Skeletal muscle tissue (tissue), 4 donors: ENCODE data around the gene C6orf47. TPM values are rescaled to one million over a fixed set of nuclear protein-coding genes. Genes with fewer than 3 reads are reported as not detected.

Experiments used
- H3K27ac ChIP-seq: one replicate; pipeline ENCODE4 v1.7.0; 2013; ENCODE audit warnings: mild to moderate bottlenecking, low read depth, low read length, inconsistent platforms
- H3K27me3 ChIP-seq, 3 donors: one replicate each; pipeline ENCODE4 v1.7.0; 2013; ENCODE audit warnings: low read length in 3 of 3; ENCODE audit not compliant: control insufficient read depth in 3 of 3, insufficient read depth in 3 of 3
- H3K36me3 ChIP-seq, 3 donors: one replicate each; pipeline ENCODE4 v1.7.0; 2013; ENCODE audit warnings: low read length in 3 of 3; ENCODE audit not compliant: control insufficient read depth in 3 of 3, insufficient read depth in 3 of 3
- H3K4me1 ChIP-seq, 3 donors: one replicate each; pipeline ENCODE4 v1.7.0; 2013; ENCODE audit warnings: low read length in 3 of 3, mild to moderate bottlenecking in 3 of 3; ENCODE audit not compliant: control insufficient read depth in 3 of 3, insufficient read depth in 3 of 3
- H3K4me3 ChIP-seq, 3 donors: one replicate each; pipeline ENCODE4 v1.7.0; 2013; ENCODE audit warnings: low read length in 3 of 3
- H3K9ac ChIP-seq, 3 donors: one replicate each; pipeline ENCODE4 v1.7.0; 2013; ENCODE audit warnings: low read length in 3 of 3, mild to moderate bottlenecking in 3 of 3, moderate library complexity in 2 of 3, low read depth in 1 of 3
- H3K9me3 ChIP-seq, 3 donors: one replicate each; pipeline ENCODE4 v1.7.0; 2013; ENCODE audit warnings: low read length in 3 of 3; ENCODE audit not compliant: control insufficient read depth in 3 of 3
- total RNA-seq: library from RNA; depleted of rRNA; stranded (reverse); fragments of >200 nt; gene quantifications from one replicate; pipeline ENCODE4 v1.2.3, GENCODE V29; 2014
- donor health status: Osteomylitis.

The C6orf47 gene
- total RNA-seq, 1 donor from 2014 or later: 18.3 TPM

DNA sequence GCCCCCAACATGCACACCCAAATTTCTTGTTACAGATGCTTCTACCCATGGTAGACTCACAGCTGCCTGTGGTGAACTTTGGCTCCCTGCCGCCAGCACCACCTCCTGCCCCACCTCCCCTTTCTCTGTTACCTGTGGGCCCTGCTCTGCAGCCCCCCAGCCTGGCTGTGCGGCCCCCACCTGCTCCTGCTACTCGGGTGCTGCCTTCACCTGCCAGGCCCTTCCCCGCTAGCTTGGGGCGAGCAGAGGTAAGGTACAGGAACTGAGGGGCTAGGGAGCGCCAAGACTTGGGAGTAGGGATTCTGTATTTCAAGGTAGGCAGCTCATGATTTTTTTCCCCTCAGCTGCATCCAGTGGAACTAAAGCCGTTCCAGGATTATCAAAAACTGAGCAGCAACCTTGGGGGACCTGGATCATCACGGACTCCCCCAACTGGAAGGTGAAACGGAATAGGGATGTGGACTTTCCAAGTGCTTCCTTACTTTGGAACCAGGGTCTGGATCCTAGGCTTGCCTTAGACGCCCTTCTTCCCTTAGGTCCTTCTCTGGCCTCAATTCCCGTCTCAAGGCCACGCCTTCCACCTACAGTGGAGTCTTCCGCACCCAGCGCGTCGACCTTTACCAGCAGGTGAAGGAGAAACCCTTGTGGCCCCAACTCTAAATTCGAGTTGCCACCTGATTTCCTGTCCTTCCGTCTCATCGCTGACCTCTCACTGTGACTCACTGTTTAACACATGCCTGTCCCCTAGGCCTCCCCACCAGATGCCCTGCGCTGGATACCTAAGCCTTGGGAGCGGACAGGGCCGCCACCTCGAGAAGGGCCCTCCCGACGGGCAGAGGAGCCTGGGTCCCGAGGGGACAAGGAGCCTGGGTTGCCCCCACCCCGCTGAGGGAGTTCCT is 23.6 kb downstream of the C6orf47 start:
- Histone ChIP-seq H3K9me3 (no peaks in the 10 kb centered on the region), H3K4me1 (peaks cover 0 to 6% (median 4%) of the 10 kb centered on the region in 3 donors), H3K27me3 (no peaks in the 10 kb centered on the region), H3K4me3 (no peak overlapping the region), H3K9ac (peak overlapping the region in 1 of 3 donors; percentile 9), H3K36me3 (peaks cover 81 to 88% (median 86%) of the 10 kb centered on the region in 3 donors), H3K27ac (no peak overlapping the region)

DNA sequence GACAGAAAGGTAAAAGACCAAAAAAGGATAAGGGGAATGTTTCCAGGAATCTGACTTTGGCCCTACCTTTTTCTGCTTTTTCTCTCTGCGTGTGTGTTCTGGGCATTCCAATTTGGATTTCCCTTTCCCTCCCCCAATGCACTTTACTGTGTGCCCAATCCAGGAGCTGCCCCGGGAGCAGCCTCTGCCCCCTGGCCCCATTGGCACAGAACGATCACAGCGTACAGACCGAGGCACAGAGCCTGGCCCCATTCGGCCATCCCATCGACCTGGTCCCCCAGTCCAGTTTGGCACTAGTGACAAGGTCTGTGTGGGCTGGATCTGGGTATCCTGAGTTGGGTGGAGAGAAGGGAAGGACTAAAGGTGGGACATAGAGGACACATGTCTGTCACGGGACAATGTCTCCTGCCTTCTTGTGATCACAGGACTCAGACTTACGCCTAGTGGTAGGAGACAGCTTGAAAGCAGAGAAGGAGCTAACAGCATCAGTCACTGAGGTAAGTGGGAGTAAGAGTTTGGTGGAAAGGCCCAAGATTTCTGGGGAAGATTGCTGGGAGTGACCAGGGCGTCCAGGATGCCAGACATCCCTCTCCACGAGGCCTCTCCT is 25.5 kb downstream of the C6orf47 start:
- Histone ChIP-seq H3K4me1 (peaks cover 0 to 6% (median 4%) of the 10 kb centered on the region in 3 donors), H3K9me3 (no peaks in the 10 kb centered on the region), H3K9ac (no peak overlapping the region), H3K27ac (no peak overlapping the region), H3K36me3 (peaks cover 76 to 85% (median 80%) of the 10 kb centered on the region in 3 donors), H3K4me3 (no peak overlapping the region), H3K27me3 (no peaks in the 10 kb centered on the region)

DNA sequence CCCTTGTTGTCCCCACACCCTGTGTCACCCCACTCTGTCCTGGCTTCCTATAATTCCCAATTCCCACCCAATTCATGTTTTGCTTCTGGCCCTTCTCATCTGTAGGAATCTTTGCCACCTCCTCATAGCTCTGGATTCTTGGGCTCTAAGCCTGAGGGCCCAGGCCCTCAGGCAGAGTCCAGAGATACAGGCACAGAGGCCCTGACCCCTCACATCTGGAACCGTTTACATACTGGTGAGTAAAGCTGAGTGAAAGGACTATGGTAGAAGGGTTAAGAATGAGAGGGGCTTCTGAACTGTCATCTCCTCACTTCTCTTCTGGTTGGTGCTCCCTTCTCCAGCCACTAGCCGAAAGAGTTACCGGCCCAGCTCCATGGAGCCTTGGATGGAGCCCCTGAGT is 26.4 kb downstream of the C6orf47 start:
- H3K4me3 ChIP-seq: no peak overlapping the region
- H3K36me3 ChIP-seq: peaks cover 76 to 84% (median 80%) of the 10 kb centered on the region in 3 donors
- H3K9me3 ChIP-seq: no peaks in the 10 kb centered on the region
- no peak overlapping the region for H3K27ac ChIP-seq
- H3K9ac ChIP-seq: no peak overlapping the region
- no peaks in the 10 kb centered on the region for H3K27me3 ChIP-seq
- peaks cover 0 to 6% (median 4%) of the 10 kb centered on the region in 3 donors for H3K4me1 ChIP-seq

GRCh38 chr6:31633447-31633846 is 27.1 kb downstream of the C6orf47 start:
- Histone ChIP-seq H3K9ac (no peak overlapping the region), H3K4me1 (peaks cover 0 to 6% (median 4%) of the 10 kb centered on the region in 3 donors), H3K9me3 (no peaks in the 10 kb centered on the region), H3K4me3 (no peak overlapping the region), H3K36me3 (peaks cover 79 to 88% (median 80%) of the 10 kb centered on the region in 3 donors), H3K27ac (peak overlapping the region; percentile 19), H3K27me3 (no peaks in the 10 kb centered on the region)

- Histone ChIP-seq H3K36me3 (peaks cover 84 to 92% (median 88%) of the 10 kb centered on the region in 3 donors), H3K4me1 (no peaks in the 10 kb centered on the region), H3K9ac (peak overlapping the region in 1 of 3 donors; percentile 8), H3K27ac (no peak overlapping the region), H3K27me3 (no peaks in the 10 kb centered on the region), H3K9me3 (no peaks in the 10 kb centered on the region), H3K4me3 (no peak overlapping the region)
Observed at GRCh38 chr6:31632279-31632946, 28.2 kb downstream of the C6orf47 start.

DNA sequence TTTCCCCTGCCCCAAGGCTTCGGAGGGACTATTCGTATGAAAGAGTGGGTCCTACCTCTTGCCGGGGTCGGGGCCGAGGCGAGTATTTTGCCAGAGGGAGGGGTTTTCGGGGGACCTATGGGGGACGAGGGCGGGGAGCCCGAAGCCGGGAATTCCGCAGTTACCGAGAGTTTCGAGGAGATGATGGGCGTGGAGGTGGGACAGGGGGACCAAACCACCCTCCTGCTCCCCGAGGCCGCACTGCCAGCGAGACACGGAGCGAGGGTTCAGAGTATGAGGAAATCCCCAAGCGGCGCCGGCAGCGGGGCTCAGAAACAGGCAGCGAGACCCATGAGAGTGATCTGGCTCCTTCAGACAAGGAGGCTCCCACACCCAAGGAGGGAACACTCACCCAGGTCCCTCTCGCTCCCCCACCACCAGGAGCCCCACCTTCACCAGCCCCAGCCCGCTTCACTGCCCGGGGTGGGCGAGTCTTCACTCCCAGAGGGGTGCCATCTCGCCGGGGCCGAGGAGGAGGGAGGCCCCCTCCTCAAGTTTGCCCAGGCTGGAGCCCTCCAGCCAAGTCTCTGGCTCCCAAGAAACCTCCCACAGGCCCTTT is 28.8 kb downstream of the C6orf47 start:
- Histone ChIP-seq H3K27me3 (no peaks in the 10 kb centered on the region), H3K36me3 (peaks cover 84 to 92% (median 88%) of the 10 kb centered on the region in 3 donors)

DNA sequence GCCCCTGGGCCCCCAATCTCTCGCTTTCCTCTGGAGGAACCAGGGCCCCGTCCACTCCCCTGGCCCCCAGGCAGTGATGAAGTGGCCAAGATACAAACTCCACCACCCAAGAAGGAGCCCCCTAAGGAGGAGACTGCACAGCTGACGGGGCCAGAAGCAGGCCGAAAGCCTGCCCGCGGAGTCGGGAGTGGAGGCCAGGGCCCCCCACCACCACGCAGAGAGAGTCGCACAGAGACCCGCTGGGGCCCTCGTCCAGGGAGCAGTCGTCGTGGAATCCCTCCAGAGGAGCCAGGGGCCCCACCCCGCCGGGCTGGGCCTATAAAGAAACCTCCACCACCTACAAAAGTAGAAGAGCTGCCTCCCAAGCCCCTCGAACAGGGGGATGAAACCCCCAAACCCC is 29.4 kb downstream of the C6orf47 start:
- H3K4me1 ChIP-seq: no peaks in the 10 kb centered on the region
- H3K27ac ChIP-seq: no peak overlapping the region
- peaks cover 83 to 92% (median 88%) of the 10 kb centered on the region in 3 donors for H3K36me3 ChIP-seq
- no peak overlapping the region for H3K4me3 ChIP-seq
- H3K27me3 ChIP-seq: no peaks in the 10 kb centered on the region
- no peaks in the 10 kb centered on the region for H3K9me3 ChIP-seq
- H3K9ac ChIP-seq: no peak overlapping the region

More for the DNA sequence above, 28.8 kb downstream of the C6orf47 start:
- no peak overlapping the region for H3K9ac ChIP-seq
- H3K27ac ChIP-seq: no peak overlapping the region
- no peaks in the 10 kb centered on the region for H3K9me3 ChIP-seq
- H3K4me1 ChIP-seq: no peaks in the 10 kb centered on the region
- H3K4me3 ChIP-seq: no peak overlapping the region

- no peaks in the 10 kb centered on the region for H3K9me3 ChIP-seq
- H3K4me3 ChIP-seq: no peak overlapping the region
- no peak overlapping the region for H3K27ac ChIP-seq
- H3K9ac ChIP-seq: no peak overlapping the region
- peaks cover 83 to 92% (median 88%) of the 10 kb centered on the region in 3 donors for H3K36me3 ChIP-seq
- no peaks in the 10 kb centered on the region for H3K27me3 ChIP-seq
- no peaks in the 10 kb centered on the region for H3K4me1 ChIP-seq
Observed at GRCh38 chr6:31630177-31630934, 30.2 kb downstream of the C6orf47 start.

GRCh38 chr6:31629014-31629413 is 31.6 kb downstream of the C6orf47 start:
- Histone ChIP-seq H3K27ac (no peak overlapping the region), H3K36me3 (peaks cover 82 to 92% (median 89%) of the 10 kb centered on the region in 3 donors), H3K9ac (no peak overlapping the region), H3K27me3 (no peaks in the 10 kb centered on the region), H3K9me3 (no peaks in the 10 kb centered on the region), H3K4me1 (no peaks in the 10 kb centered on the region), H3K4me3 (no peak overlapping the region)
